HEK293T (cell line): ENCODE results near the gene FCN2.

ENCODE experiments used
- CTCF ChIA-PET: fragments of 350-600 bp; formaldehyde crosslinking; extraction: SDS; loops from one replicate; lab custom pipeline; 2021; ENCODE audit warnings: antibody characterized with exemption, inconsistent platforms; lab: Yijun Ruan, JAX
- POLR2A ChIA-PET: fragments of 350-600 bp; formaldehyde crosslinking; extraction: SDS; loops from one replicate; lab custom pipeline; 2020; ENCODE audit warnings: antibody characterized with exemption, inconsistent platforms; lab: Yijun Ruan, JAX
- DNase-seq: peaks from one replicate; pipeline ENCODE4 v3.0.0; 2012; ENCODE audit warnings: mixed read lengths; ENCODE audit errors: extremely low spot score
- ARNT ChIP-seq: fragments of 450-650 bp; IDR thresholded peaks from 2 replicates; pipeline ENCODE4 v1.6.1; 2017; ENCODE audit warnings: mild to moderate bottlenecking
- BHLHE40 ChIP-seq: fragments of 450-650 bp; IDR thresholded peaks from 2 replicates; pipeline ENCODE4 v1.6.1; 2016; ENCODE audit warnings: mild to moderate bottlenecking, moderate library complexity, borderline replicate concordance
- CTBP1 ChIP-seq: fragments of 450-650 bp; IDR thresholded peaks from 2 replicates; pipeline ENCODE4 v1.6.1; 2016; ENCODE audit warnings: borderline replicate concordance
- ELF4 ChIP-seq: fragments of 450-650 bp; IDR thresholded peaks from 2 replicates; pipeline ENCODE4 v1.6.1; 2017; ENCODE audit warnings: antibody characterized with exemption
- FOXA1 ChIP-seq: fragments of 450-650 bp; IDR thresholded peaks from 2 replicates; pipeline ENCODE4 v1.6.1; 2016; ENCODE audit warnings: mild to moderate bottlenecking
- FOXK2 ChIP-seq: fragments of 450-650 bp; IDR thresholded peaks from 2 replicates; pipeline ENCODE4 v1.6.1; 2016; ENCODE audit warnings: mild to moderate bottlenecking
- FOXM1 ChIP-seq: fragments of 450-650 bp; IDR thresholded peaks from 2 replicates; pipeline ENCODE4 v1.6.1; 2017; ENCODE audit warnings: mild to moderate bottlenecking, borderline replicate concordance
- HDGF ChIP-seq: fragments of 450-650 bp; IDR thresholded peaks from 2 replicates; pipeline ENCODE4 v1.6.1; 2017; ENCODE audit warnings: antibody characterized with exemption, borderline replicate concordance
- L3MBTL2 ChIP-seq: fragments of 450-650 bp; conservative IDR thresholded peaks from 2 replicates; pipeline ENCODE4 v1.6.1; 2016; ENCODE audit warnings: mild to moderate bottlenecking
- LEF1 ChIP-seq: fragments of 450-650 bp; IDR thresholded peaks from 2 replicates; pipeline ENCODE4 v1.6.1; 2017; ENCODE audit warnings: mild to moderate bottlenecking, borderline replicate concordance
- NFRKB ChIP-seq: fragments of 450-650 bp; IDR thresholded peaks from 2 replicates; pipeline ENCODE4 v1.6.1; 2016; ENCODE audit warnings: mild to moderate bottlenecking, moderate library complexity
- PKNOX1 ChIP-seq: fragments of 450-650 bp; IDR thresholded peaks from 2 replicates; pipeline ENCODE4 v1.6.1; 2016
- SP1 ChIP-seq: fragments of 450-650 bp; IDR thresholded peaks from 2 replicates; pipeline ENCODE4 v1.6.1; 2017
- SUZ12 ChIP-seq: fragments of 450-650 bp; IDR thresholded peaks from 2 replicates; pipeline ENCODE4 v1.6.1; 2016; ENCODE audit warnings: mild to moderate bottlenecking
- TARDBP ChIP-seq: fragments of 450-650 bp; IDR thresholded peaks from 2 replicates; pipeline ENCODE4 v1.6.1; 2016
- ZNF384 ChIP-seq: fragments of 450-650 bp; IDR thresholded peaks from 2 replicates; pipeline ENCODE4 v1.6.1; 2016

Gene FCN2

GRCh38 chr9:134870746-134871662, 9.6 kb upstream of the FCN2 start:
- ChIA-PET POLR2A (no interaction called here), CTCF (no interaction called here)
- no peak for DNase-seq
- TF ChIP-seq SP1 (no peak), FOXK2 (no peak), BHLHE40 (no peak), LEF1 (no peak), PKNOX1 (no peak), SUZ12 (no peak)

- CTCF ChIA-PET: no interaction called here
- POLR2A ChIA-PET: no interaction called here
- DNase-seq: no peak
- no peak for TF ChIP-seq CTBP1
These were observed 8.8 kb upstream of the FCN2 start for GRCh38 chr9:134871697-134872340.

- CTCF ChIA-PET: no interaction called here
- POLR2A ChIA-PET: no interaction called here
- TF ChIP-seq LEF1: no peak
- no peak for TF ChIP-seq HDGF
- no peak for TF ChIP-seq SUZ12
- TF ChIP-seq PKNOX1: no peak
- TF ChIP-seq ZNF384: no peak
- no peak for TF ChIP-seq FOXK2
- no peak for TF ChIP-seq ARNT
- TF ChIP-seq SP1: no peak
- TF ChIP-seq BHLHE40: no peak
- TF ChIP-seq FOXA1: no peak
- TF ChIP-seq ELF4: no peak
- no peak for TF ChIP-seq CTBP1
- no peak for TF ChIP-seq FOXM1
- no peak for TF ChIP-seq TARDBP
- TF ChIP-seq NFRKB: no peak
- TF ChIP-seq L3MBTL2: no peak
- DNase-seq: no peak
These were observed 8.0 kb upstream of the FCN2 start for GRCh38 chr9:134872482-134873231.

- no peak for DNase-seq
- ChIA-PET POLR2A (no interaction called here), CTCF (no interaction called here)
- TF ChIP-seq TARDBP: no peak
- no peak for TF ChIP-seq SUZ12
- TF ChIP-seq ZNF384: no peak
- no peak for TF ChIP-seq HDGF
- TF ChIP-seq ARNT: no peak
- TF ChIP-seq ELF4: no peak
- TF ChIP-seq L3MBTL2: no peak
- TF ChIP-seq PKNOX1: no peak
- no peak for TF ChIP-seq FOXM1
- TF ChIP-seq FOXA1: no peak
- TF ChIP-seq SP1: no peak
- TF ChIP-seq CTBP1: no peak
- no peak for TF ChIP-seq FOXK2
- no peak for TF ChIP-seq NFRKB
- TF ChIP-seq BHLHE40: no peak
- no peak for TF ChIP-seq LEF1
These were observed 5.2 kb upstream of the FCN2 start for GRCh38 chr9:134875371-134875770.

GRCh38 chr9:134877541-134877940, 3.1 kb upstream of the FCN2 start:
- no peak for DNase-seq
- ChIA-PET CTCF (no interaction called here), POLR2A (no interaction called here)
- TF ChIP-seq TARDBP (no peak), ZNF384 (no peak), HDGF (no peak), PKNOX1 (no peak), SP1 (no peak), FOXA1 (no peak), FOXM1 (no peak), FOXK2 (no peak), L3MBTL2 (no peak), SUZ12 (no peak), LEF1 (no peak), CTBP1 (no peak), ELF4 (no peak), ARNT (no peak), NFRKB (no peak), BHLHE40 (no peak)
